ENCODE data around the gene DDX3X. TPM values are rescaled to one million over a fixed set of nuclear protein-coding genes. Genes with fewer than 3 reads are reported as not detected.

The DDX3X gene
- polyA plus RNA-seq, 3 donors, result 165 to 280 (median 200) TPM

DNA sequence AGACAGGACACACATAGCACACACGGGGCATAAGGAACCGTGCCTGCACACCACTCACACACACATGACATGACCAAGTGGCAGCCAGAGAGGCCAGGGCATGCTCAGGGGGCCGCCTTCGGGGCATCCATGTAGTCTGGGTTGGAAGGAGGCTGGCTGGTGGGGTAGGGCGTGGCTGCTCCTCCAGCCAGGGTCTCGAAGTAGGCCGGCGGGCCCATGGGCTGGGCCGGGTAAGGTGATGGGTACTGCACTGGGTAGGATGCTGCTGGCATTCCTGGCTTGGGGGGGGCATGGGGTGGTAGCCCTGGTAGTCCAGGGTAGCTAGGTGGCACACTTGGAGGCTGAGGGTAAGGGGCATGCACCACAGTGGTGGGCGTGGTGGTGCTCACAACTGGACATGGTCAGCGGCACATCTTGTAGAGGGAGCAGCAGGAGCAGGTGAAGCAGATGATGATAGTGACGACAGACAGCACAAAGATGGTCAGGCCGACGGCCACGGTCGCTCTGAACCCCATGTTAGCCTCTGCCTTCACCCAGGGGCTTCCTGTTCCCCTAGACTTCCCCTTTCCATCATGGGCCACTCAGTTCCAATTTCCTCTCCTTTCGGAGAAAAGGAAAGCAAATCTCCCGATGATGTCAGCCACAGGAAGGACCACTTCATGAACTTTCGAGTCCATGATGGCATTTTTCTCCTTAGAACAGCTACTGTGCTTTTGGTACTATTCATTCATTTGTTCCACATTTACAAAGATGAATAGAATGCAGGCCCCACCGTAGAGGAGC lies 10.9 kb upstream of the DDX3X start:
- TF ChIP-seq, protein P1, sequence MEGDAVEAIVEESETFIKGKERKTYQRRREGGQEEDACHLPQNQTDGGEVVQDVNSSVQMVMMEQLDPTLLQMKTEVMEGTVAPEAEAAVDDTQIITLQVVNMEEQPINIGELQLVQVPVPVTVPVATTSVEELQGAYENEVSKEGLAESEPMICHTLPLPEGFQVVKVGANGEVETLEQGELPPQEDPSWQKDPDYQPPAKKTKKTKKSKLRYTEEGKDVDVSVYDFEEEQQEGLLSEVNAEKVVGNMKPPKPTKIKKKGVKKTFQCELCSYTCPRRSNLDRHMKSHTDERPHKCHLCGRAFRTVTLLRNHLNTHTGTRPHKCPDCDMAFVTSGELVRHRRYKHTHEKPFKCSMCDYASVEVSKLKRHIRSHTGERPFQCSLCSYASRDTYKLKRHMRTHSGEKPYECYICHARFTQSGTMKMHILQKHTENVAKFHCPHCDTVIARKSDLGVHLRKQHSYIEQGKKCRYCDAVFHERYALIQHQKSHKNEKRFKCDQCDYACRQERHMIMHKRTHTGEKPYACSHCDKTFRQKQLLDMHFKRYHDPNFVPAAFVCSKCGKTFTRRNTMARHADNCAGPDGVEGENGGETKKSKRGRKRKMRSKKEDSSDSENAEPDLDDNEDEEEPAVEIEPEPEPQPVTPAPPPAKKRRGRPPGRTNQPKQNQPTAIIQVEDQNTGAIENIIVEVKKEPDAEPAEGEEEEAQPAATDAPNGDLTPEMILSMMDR (IDR thresholded peaks at IDR 0.05), result no peak
- H3K79me2 ChIP-seq (ENCODE audit: insufficient read depth, low read length), result no peaks in the 10 kb centered on the region
- H3K36me3 ChIP-seq (replicated peaks in 1 of 2; ENCODE audit: control insufficient read depth in 1 of 2, insufficient read depth in 2 of 2, low read length in 2 of 2), result no peaks in the 10 kb centered on the region
- WGBS (ENCODE audit: insufficient coverage), result 59% methylated on average over 13 of the region's 20 CpGs
- peak overlapping the region; percentile 31 to 62 for H3K4me3 Mint-ChIP-seq
- peak overlapping the region; percentile 52 for H3K4me2 ChIP-seq (replicated peaks; ENCODE audit: extremely low read depth, low read length, poor library complexity, severe bottlenecking)
- H4K20me1 ChIP-seq (ENCODE audit: insufficient read depth, low read length), result no peaks in the 10 kb centered on the region
- H3K27me3 ChIP-seq (ENCODE audit: control insufficient read depth in 2 of 2, insufficient read depth in 2 of 2, low read length in 2 of 2), result no peaks in the 10 kb centered on the region
- no peak overlapping the region for H2AFZ ChIP-seq (ENCODE audit: insufficient read depth, low read depth, low read length, poor library complexity, severe bottlenecking)
- H3K36me3 Mint-ChIP-seq, result no peaks in the 10 kb centered on the region
- DNase-seq, result peak; percentile 59 to 74 (median 63)
- peak overlapping the region in 1 of 3 experiments; percentile 50 for H3K4me3 ChIP-seq (replicated peaks in 1 of 3; ENCODE audit: low read depth in 2 of 3, low read length in 3 of 3)
- intact Hi-C loops (cut with micrococcal nuclease), result no loop called here
- peak overlapping the region in 1 of 2 donors; percentile 50 for H3K27ac ChIP-seq (ENCODE audit: low read depth in 1 of 2, low read length in 2 of 2)
- peak overlapping the region; percentile 67 to 89 (median 82) for H3K27ac Mint-ChIP-seq
- peaks cover 0 to 1% (median 0%) of the 10 kb centered on the region in 7 donors for H3K9me3 Mint-ChIP-seq
- no peaks in the 10 kb centered on the region for H3K9me3 ChIP-seq (replicated peaks in 1 of 2; ENCODE audit: control insufficient read depth in 1 of 2, insufficient read depth in 1 of 2, low read length in 2 of 2)
- peaks cover 22 to 25% of the 10 kb centered on the region in 2 donors for H3K4me1 ChIP-seq (ENCODE audit: control insufficient read depth in 1 of 2, insufficient read depth in 2 of 2, low read length in 2 of 2)
- peaks cover 14% of the 10 kb centered on the region for H3K4me1 Mint-ChIP-seq
- H3K27me3 Mint-ChIP-seq (ENCODE audit: low read depth in 3 of 3), result peaks cover 0 to 33% (median 0%) of the 10 kb centered on the region in 3 donors
- H3K9ac ChIP-seq (ENCODE audit: insufficient read depth, low read length, poor library complexity, severe bottlenecking), result no peak overlapping the region

DNA sequence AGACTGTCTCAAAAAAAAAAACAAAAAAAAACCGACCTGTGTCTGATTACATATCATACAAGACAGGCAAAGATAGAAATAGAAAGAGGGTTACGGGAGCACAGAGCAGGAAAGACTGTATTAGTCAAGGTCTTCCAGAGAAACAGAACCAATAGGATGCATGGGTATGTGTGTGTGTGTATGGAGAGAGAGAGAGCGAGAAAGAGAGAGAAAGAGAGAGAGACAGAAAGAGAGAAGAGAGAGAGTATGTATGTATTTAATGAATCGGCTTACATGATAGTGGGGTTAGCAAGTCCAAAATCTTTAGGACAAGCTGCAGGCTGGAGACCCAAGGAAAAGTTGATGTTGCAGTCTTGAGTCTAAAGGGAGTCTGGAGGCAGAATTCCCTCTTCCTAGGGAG lies 7.5 kb upstream of the DDX3X start:
- Mint-ChIP-seq H3K27me3 (ENCODE audit: low read depth in 3 of 3) (peaks cover 0 to 32% (median 0%) of the 10 kb centered on the region in 3 donors), H3K4me1 (peaks cover 19% of the 10 kb centered on the region), H3K4me3 (no peak overlapping the region), H3K9me3 (no peaks in the 10 kb centered on the region), H3K27ac (no peak overlapping the region), H3K36me3 (no peaks in the 10 kb centered on the region)
- Histone ChIP-seq H3K36me3 (replicated peaks in 1 of 2; ENCODE audit: control insufficient read depth in 1 of 2, insufficient read depth in 2 of 2, low read length in 2 of 2) (no peaks in the 10 kb centered on the region), H2AFZ (ENCODE audit: insufficient read depth, low read depth, low read length, poor library complexity, severe bottlenecking) (no peak overlapping the region), H4K20me1 (ENCODE audit: insufficient read depth, low read length) (no peaks in the 10 kb centered on the region), H3K4me3 (replicated peaks in 1 of 3; ENCODE audit: low read depth in 2 of 3, low read length in 3 of 3) (no peak overlapping the region), H3K9ac (ENCODE audit: insufficient read depth, low read length, poor library complexity, severe bottlenecking) (no peak overlapping the region), H3K27me3 (ENCODE audit: control insufficient read depth in 2 of 2, insufficient read depth in 2 of 2, low read length in 2 of 2) (peaks cover 0 to 2% of the 10 kb centered on the region in 2 donors), H3K79me2 (ENCODE audit: insufficient read depth, low read length) (peaks cover 4% of the 10 kb centered on the region), H3K4me2 (replicated peaks; ENCODE audit: extremely low read depth, low read length, poor library complexity, severe bottlenecking) (no peak overlapping the region), H3K4me1 (ENCODE audit: control insufficient read depth in 1 of 2, insufficient read depth in 2 of 2, low read length in 2 of 2) (peaks cover 31 to 33% of the 10 kb centered on the region in 2 donors), H3K27ac (ENCODE audit: low read depth in 1 of 2, low read length in 2 of 2) (no peak overlapping the region), H3K9me3 (replicated peaks in 1 of 2; ENCODE audit: control insufficient read depth in 1 of 2, insufficient read depth in 1 of 2, low read length in 2 of 2) (no peaks in the 10 kb centered on the region)
- intact Hi-C loops (cut with micrococcal nuclease), result no loop called here
- TF ChIP-seq, protein P1 (IDR thresholded peaks at IDR 0.05), result no peak
- WGBS (ENCODE audit: insufficient coverage), result no CpG with 5 or more reads among the region's 4 CpGs
- DNase-seq, result no peak
